Measurements from ENCODE around the gene SUPT3H. TPM values are rescaled to one million over a fixed set of nuclear protein-coding genes. Genes with fewer than 3 reads are reported as not detected.
"Not testable (repeated sequence)": the region's sequence is repeated elsewhere in the genome, so short reads cannot be mapped to it uniquely, and the experiment has no call there.

SUPT3H gene
- total RNA-seq, 4 donors from 2014 or later: 1.6 to 5.6 (median 3.8) TPM

DNA sequence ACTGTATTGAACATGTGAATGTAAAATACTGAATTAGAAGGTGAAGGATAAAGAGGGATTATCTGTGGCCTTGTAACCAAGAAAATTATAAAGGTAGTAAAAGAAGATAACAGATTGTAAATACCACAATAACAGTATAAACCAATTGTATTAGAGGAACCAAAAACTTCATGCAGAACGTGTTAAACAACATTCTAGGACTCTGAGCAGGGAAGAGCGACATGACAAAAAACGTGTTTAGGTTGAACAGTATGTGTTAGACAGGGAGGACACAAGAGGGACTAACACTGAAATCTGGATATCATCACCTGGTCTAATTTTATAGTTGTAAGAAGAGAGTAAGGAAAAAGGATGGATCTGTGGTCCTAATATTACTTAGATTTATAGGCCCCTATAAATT lies 308.6 kb downstream of the SUPT3H start:
- intact Hi-C loops (cut with DNase I; ENCODE audit: low total_unique reads): no loop called here
- 71 to 73% methylated on average over 3 of the region's 3 CpGs for WGBS, 2 donors
- no peak overlapping the region for H3K4me3 ChIP-seq (ENCODE audit: low read depth, poor library complexity, severe bottlenecking)
- DNase-seq (ENCODE audit: low spot score in 2 of 2): no peak
- no peak for TF ChIP-seq POLR2A (IDR thresholded peaks at IDR 0.05)
- TF ChIP-seq, protein P1, sequence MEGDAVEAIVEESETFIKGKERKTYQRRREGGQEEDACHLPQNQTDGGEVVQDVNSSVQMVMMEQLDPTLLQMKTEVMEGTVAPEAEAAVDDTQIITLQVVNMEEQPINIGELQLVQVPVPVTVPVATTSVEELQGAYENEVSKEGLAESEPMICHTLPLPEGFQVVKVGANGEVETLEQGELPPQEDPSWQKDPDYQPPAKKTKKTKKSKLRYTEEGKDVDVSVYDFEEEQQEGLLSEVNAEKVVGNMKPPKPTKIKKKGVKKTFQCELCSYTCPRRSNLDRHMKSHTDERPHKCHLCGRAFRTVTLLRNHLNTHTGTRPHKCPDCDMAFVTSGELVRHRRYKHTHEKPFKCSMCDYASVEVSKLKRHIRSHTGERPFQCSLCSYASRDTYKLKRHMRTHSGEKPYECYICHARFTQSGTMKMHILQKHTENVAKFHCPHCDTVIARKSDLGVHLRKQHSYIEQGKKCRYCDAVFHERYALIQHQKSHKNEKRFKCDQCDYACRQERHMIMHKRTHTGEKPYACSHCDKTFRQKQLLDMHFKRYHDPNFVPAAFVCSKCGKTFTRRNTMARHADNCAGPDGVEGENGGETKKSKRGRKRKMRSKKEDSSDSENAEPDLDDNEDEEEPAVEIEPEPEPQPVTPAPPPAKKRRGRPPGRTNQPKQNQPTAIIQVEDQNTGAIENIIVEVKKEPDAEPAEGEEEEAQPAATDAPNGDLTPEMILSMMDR (IDR thresholded peaks at IDR 0.05): no peak

DNA sequence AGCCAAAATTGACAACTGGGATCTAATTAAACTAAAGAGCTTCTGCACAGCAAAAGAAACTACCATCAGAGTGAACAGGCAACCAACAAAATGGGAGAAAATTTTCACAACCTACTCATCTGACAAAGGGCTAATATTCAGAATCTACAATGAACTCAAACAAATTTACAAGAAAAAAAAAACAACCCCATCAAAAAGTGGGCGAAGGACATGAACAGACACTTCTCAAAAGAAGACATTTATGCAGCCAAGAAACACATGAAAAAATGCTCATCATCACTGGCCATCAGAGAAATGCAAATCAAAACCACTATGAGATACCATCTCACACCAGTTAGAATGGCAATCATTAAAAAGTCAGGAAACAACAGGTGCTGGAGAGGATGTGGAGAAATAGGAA lies 310.3 kb downstream of the SUPT3H start:
- DNase-seq (ENCODE audit: low spot score in 2 of 2); H3K4me3 ChIP-seq (ENCODE audit: low read depth, poor library complexity, severe bottlenecking); intact Hi-C loops (cut with DNase I; ENCODE audit: low total_unique reads): not testable (repeated sequence)
- WGBS, 2 donors: 100% methylated on average over 1 of the region's 1 CpG

DNA sequence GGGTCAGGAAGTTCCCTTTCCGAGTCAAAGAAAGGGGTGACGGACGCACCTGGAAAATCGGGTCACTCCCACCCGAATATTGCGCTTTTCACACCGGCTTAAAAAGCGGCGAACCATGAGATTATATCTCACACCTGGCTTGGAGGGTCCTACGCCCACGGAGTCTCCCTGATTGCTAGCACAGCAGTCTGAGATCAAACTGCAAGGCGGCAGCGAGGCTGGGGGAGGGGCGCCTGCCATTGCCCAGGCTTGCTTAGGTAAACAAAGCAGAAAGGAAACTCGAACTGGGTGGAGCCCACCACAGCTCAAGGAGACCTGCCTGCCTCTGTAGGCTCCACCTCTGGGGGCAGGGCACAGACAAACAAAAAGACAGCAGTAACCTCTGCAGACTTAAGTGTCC lies 315.1 kb downstream of the SUPT3H start:
- H3K4me3 ChIP-seq (ENCODE audit: low read depth, poor library complexity, severe bottlenecking); DNase-seq (ENCODE audit: low spot score in 2 of 2); intact Hi-C loops (cut with DNase I; ENCODE audit: low total_unique reads): not testable (repeated sequence)
- 83 to 89% methylated on average over 15 of the region's 15 CpGs for WGBS, 2 donors

DNA sequence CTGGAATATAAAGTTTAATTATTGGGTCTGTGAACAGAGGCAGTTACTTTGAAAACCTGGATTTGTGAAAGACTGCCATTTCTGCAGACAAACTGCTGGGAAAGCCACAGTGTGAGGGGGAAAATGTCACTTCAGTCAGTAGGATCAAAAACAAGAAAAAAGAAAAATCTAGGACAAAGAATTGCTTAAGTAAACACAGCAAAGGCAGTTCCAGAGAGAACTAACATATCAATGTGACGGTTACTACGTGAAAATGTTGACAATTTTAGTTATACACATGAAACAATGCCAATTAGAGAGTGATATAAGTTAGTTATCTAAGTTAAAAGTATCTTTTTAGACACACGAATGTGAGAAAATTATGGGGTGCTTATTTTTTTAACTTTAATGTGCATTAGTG lies 320.0 kb downstream of the SUPT3H start:
- 82 to 85% methylated on average over 3 of the region's 3 CpGs for WGBS, 2 donors
- no peak overlapping the region for H3K4me3 ChIP-seq (ENCODE audit: low read depth, poor library complexity, severe bottlenecking)
- no peak for DNase-seq (ENCODE audit: low spot score in 2 of 2)
- intact Hi-C loops (cut with DNase I; ENCODE audit: low total_unique reads): no loop called here
- TF ChIP-seq, protein P1 (IDR thresholded peaks at IDR 0.05): no peak
- TF ChIP-seq POLR2A (IDR thresholded peaks at IDR 0.05): no peak

DNA sequence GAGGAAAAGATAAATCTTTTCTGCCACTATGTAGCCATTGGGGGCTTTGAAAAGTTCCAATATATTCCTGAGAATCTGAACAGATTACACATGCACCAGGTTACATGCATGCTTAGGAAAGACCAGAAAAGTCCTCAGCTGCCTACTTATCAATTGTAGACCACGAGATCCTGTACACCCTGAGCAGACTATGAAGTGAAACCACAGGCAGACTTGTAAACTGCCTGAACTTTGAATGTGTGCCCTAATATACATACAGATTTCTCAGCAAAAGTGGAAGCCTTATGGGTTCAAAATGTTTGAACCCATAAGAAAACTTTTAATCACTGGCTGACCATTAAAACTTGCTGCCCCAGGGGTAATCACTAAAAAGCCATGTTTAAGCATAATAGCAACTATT lies 323.1 kb downstream of the SUPT3H start:
- 67 to 83% methylated on average over 1 of the region's 1 CpG for WGBS, 2 donors
- no peak overlapping the region for H3K4me3 ChIP-seq (ENCODE audit: low read depth, poor library complexity, severe bottlenecking)
- TF ChIP-seq, protein P1 (IDR thresholded peaks at IDR 0.05): no peak
- no peak for TF ChIP-seq POLR2A (IDR thresholded peaks at IDR 0.05)
- DNase-seq (ENCODE audit: low spot score in 2 of 2): no peak
- intact Hi-C loops (cut with DNase I; ENCODE audit: low total_unique reads): no loop called here

DNA sequence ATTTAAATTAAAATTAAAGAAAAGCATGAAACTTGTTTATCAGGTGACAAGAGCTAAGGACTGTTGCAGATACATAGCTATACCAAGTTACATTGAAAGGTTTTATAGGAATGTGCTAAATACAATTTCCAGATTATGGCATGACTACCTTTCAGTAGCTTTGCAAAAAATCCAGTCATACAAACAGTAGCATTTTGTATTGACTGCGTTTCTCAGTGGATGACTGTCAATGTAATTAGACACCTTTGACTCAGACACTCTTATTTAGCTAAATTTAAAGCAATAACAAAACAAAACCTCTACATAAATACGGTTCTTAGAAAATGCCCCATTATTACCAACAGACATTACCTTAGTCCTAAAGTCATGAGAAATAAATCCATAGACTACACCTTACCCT lies 325.4 kb downstream of the SUPT3H start:
- WGBS, 2 donors: 82 to 85% methylated on average over 2 of the region's 2 CpGs
- intact Hi-C loops (cut with DNase I; ENCODE audit: low total_unique reads): no loop called here
- no peak for DNase-seq (ENCODE audit: low spot score in 2 of 2)
- no peak overlapping the region for H3K4me3 ChIP-seq (ENCODE audit: low read depth, poor library complexity, severe bottlenecking)
- TF ChIP-seq POLR2A (IDR thresholded peaks at IDR 0.05): no peak
- TF ChIP-seq, protein P1 (IDR thresholded peaks at IDR 0.05): no peak

DNA sequence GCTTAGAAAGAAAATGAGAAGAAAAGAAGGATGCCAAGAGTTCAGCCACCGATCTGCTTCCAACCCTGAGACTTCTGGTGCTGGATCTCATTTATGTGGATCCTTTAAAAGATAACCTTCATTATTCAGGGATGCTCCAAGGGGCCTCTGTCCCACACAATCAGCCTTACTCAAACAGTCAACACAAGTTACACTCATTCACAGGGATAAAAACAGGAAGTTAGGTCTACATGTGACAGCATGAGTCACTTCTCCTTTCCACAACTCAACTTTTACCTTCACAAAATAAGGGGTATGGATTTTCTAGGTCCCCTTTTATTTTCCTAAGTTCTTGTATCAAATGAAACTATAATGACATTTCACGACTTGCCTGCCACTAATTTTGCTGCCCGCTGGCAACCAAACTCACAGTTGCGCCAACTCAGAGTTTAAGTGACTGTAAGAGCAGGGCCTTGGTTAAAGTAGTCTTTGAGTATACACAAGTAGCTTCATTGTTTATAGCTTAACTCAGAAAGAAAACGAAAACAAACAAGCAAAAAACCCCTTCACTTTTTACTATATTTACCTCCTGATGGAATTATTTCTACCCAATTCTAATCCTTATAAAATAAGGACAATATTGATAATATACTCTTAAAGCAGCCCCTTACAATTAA lies 328.4 kb downstream of the SUPT3H start:
- intact Hi-C loops (cut with DNase I; ENCODE audit: low total_unique reads): no loop called here
- TF ChIP-seq, protein P1 (IDR thresholded peaks at IDR 0.05): no peak
- TF ChIP-seq POLR2A (IDR thresholded peaks at IDR 0.05): no peak
- WGBS, 2 donors: 90 to 94% methylated on average over 5 of the region's 5 CpGs
- no peak overlapping the region for H3K4me3 ChIP-seq (ENCODE audit: low read depth, poor library complexity, severe bottlenecking)
- DNase-seq (ENCODE audit: low spot score in 2 of 2): no peak

Measured in lower leg skin (tissue), 4 donors.